HepG2 (cell line): Measurements from ENCODE around the gene KATNBL1. TPM values are rescaled to one million over a fixed set of nuclear protein-coding genes. Genes with fewer than 3 reads are reported as not detected.
A peak's percentile ranks its signal among the peaks of the same experiment; 100 is the strongest.

ENCODE experiments used
- ATAC-seq: fragments of 200-7000 bp; cut with Tn5 transposase; 3 replicates; pipeline ENCODE4 v1.9.1; 2020; ENCODE audit warnings: mild to moderate bottlenecking, moderate library complexity
- BruUV-seq: library from RNA; stranded (reverse); fragments of 400-500 nt; replicated peaks from 2 replicates; lab custom pipeline; 2021; lab: Mats Ljungman, UMichigan
- CTCF ChIA-PET: fragments of 300-600 bp; formaldehyde crosslinking; extraction: SDS; loops from one replicate; lab custom pipeline; 2021; ENCODE audit warnings: low total read pairs, inconsistent platforms, low intra/inter-chr PET ratio; lab: Yijun Ruan, JAX
- POLR2A ChIA-PET: fragments of 350-600 bp; sonication (Branson Sonifier 250); formaldehyde crosslinking; loops from one replicate; lab custom pipeline; 2020; ENCODE audit warnings: antibody characterized with exemption, inconsistent platforms; lab: Yijun Ruan, JAX
- DNase-seq: peaks from one replicate; pipeline ENCODE4 v3.0.0-alpha.2; 2015; ENCODE audit warnings: low spot score
- FAIRE-seq: peaks from 3 replicates; lab custom pipeline; 2011; peaks lifted over from hg19 to GRCh38; lab: Jason Lieb, UNC
- H2AFZ ChIP-seq: one replicate; pipeline ENCODE4 v1.6.1; 2011; ENCODE audit warnings: low read length, inconsistent platforms
- H3K27ac ChIP-seq: fragments of 300-600 bp; 3 replicates; pipeline ENCODE4 v1.8.0; 2011; ENCODE audit warnings: mixed run types, mild to moderate bottlenecking, mixed read lengths, low read length, inconsistent platforms; ENCODE audit not compliant: insufficient read depth; ENCODE audit errors: extremely low read length
- H3K27me3 ChIP-seq, 2 experiments: fragments of 200-600 bp in 1 of 2; 2 replicates in 1 of 2; 3 replicates in 1 of 2; pipeline versions ENCODE4 v1.6.0 to v1.8.0; 2011; ENCODE audit warnings: low read length in 2 of 2, mild to moderate bottlenecking in 2 of 2, moderate library complexity in 2 of 2, inconsistent platforms in 1 of 2; ENCODE audit not compliant: insufficient read depth in 2 of 2, control insufficient read depth in 1 of 2
- H3K36me3 ChIP-seq, 2 experiments: fragments of 200-600 bp in 1 of 2; replicated peaks in 1 of 2; 2 replicates in 1 of 2; 3 replicates in 1 of 2; pipeline versions ENCODE4 v1.5.1 to v1.8.0; 2011; ENCODE audit warnings: low read length in 2 of 2, inconsistent platforms in 1 of 2; ENCODE audit not compliant: insufficient read depth in 2 of 2, control insufficient read depth in 1 of 2
- H3K4me1 ChIP-seq: 2 replicates; pipeline ENCODE4 v1.5.1; 2012; ENCODE audit warnings: low read length, inconsistent platforms; ENCODE audit not compliant: insufficient read depth
- H3K4me2 ChIP-seq: 2 replicates; pipeline ENCODE4 v1.6.0; 2011; ENCODE audit warnings: low read depth, low read length, inconsistent platforms
- H3K4me3 ChIP-seq, 3 experiments: fragments of 200-600 bp in 1 of 3; sonication (generic), shearing (Covaris generic) in 1 of 3; replicated peaks in 1 of 3; 2 replicates each; pipeline ENCODE4 v1.5.1; 2011 to 2016; ENCODE audit warnings: low read length in 3 of 3, inconsistent platforms in 2 of 3, low read depth in 2 of 3, mild to moderate bottlenecking in 2 of 3, control low read depth in 1 of 3, mixed read lengths in 1 of 3; ENCODE audit not compliant: insufficient read depth in 1 of 3
- H3K79me2 ChIP-seq: one replicate; pipeline ENCODE4 v1.6.1; 2011; ENCODE audit warnings: low read length, inconsistent platforms; ENCODE audit not compliant: insufficient read depth
- H3K9ac ChIP-seq: 2 replicates; pipeline ENCODE4 v1.6.0; 2011; ENCODE audit warnings: mild to moderate bottlenecking, low read depth, low read length, inconsistent platforms; ENCODE audit not compliant: insufficient read depth
- H3K9me3 ChIP-seq: 2 replicates; pipeline ENCODE4 v1.5.1; 2012; ENCODE audit warnings: mild to moderate bottlenecking, low read length
- H4K20me1 ChIP-seq: 2 replicates; pipeline ENCODE4 v1.6.0; 2011; ENCODE audit warnings: inconsistent platforms, mild to moderate bottlenecking, low read length, moderate library complexity; ENCODE audit not compliant: insufficient read depth
- HINFP ChIP-seq: sonication (generic); formaldehyde crosslinking; IDR thresholded peaks from 2 replicates; pipeline ENCODE4 v1.4.0; 2020; ENCODE audit warnings: low read depth, mild to moderate bottlenecking, missing genetic modification reagents
- MAFF ChIP-seq: IDR thresholded peaks from 2 replicates; pipeline ENCODE4 v1.6.1; 2011; ENCODE audit warnings: low read depth, low read length, improper control_type of control experiment
- MAFK ChIP-seq, 2 experiments: IDR thresholded peaks in 1 of 2; conservative IDR thresholded peaks in 1 of 2; 2 replicates each; pipeline ENCODE4 v1.6.1; 2011; ENCODE audit warnings: improper control_type of control experiment in 2 of 2, low read length in 2 of 2
- NFE2L2 ChIP-seq: fragments of 150-350 bp; IDR thresholded peaks from 2 replicates; pipeline ENCODE4 v1.6.1; 2014; ENCODE audit warnings: low read length
- SMAD1 ChIP-seq: sonication (generic); formaldehyde crosslinking; IDR thresholded peaks from 2 replicates; pipeline ENCODE4 v1.4.0; 2020; ENCODE audit warnings: missing genetic modification reagents, low read depth, mild to moderate bottlenecking, borderline replicate concordance
- TFDP2 ChIP-seq: sonication (generic); formaldehyde crosslinking; IDR thresholded peaks from 2 replicates; pipeline ENCODE4 v1.4.0; 2020; ENCODE audit warnings: missing genetic modification reagents
- WGBS: methylation state at CpG from one replicate; pipeline ENCODE4 v1.1.6; 2017; ENCODE audit warnings: low lambda C conversion rate; 5-methylcytosine and 5-hydroxymethylcytosine counted together
- in situ Hi-C: cut with HindIII; loops from 2 replicates; pipeline ENCODE4 v1.10.0; 2017; ENCODE audit warnings: low pct_unique_long_range_greater_than_20kb; ENCODE audit not compliant: extremely low pct_ligation_motif_present
- intact Hi-C: fragments of 100-400 bp; cut with micrococcal nuclease; formaldehyde crosslinking; loops from one replicate; pipeline ENCODE4 v1.10.0; 2022; ENCODE audit not compliant: unreplicated experiment
- polyA plus RNA-seq, 8 experiments: library from polyadenylated mRNA; depleted of rRNA in 3 of 8; stranded (reverse) in 7 of 8; unstranded in 1 of 8; fragments of >200 nt; fragmentation: Illumina TruSeq in 4 of 8; extraction: Trizol in 4 of 8; gene quantifications; 2 replicates each; pipeline versions ENCODE4 v1.2.1 to v1.2.3, GENCODE V29; 2011 to 2016; ENCODE audit warnings: low read depth in 4 of 8, missing spikeins in 1 of 8, mixed read lengths in 1 of 8; ENCODE audit not compliant: insufficient read depth in 1 of 8
- total RNA-seq, 5 experiments: library from RNA; depleted of rRNA; stranded (reverse); fragments of >200 nt; fragmentation: Illumina TruSeq; extraction: Trizol; gene quantifications; 2 replicates each; pipeline ENCODE4 v1.2.3, GENCODE V29; 2016; ENCODE audit warnings: low read depth in 1 of 5

The KATNBL1 gene
- total and polyA plus RNA-seq, 2 of the 13 experiments (the other 11 are each of a cell fraction or from before 2014, with no cell fraction given), result 23.4 to 42.8 TPM

- in situ Hi-C loops, result no loop called here
- H3K79me2 ChIP-seq, result no peaks in the 10 kb centered on the region
- no peak overlapping the region for H3K27ac ChIP-seq
- no peak overlapping the region for H3K4me3 ChIP-seq
- no peaks in the 10 kb centered on the region; a peak in 1 of 5 replicates for H3K27me3 ChIP-seq
- no peak for DNase-seq
- no peaks in the 10 kb centered on the region for H3K4me1 ChIP-seq
- ChIA-PET POLR2A (no interaction called here), CTCF (no interaction called here)
- peaks cover 5 to 39% of the 10 kb centered on the region in 2 experiments for H3K36me3 ChIP-seq
- peak; percentile 75 for TF ChIP-seq NFE2L2
- TF ChIP-seq MAFF, result peak; percentile 48
- peak; percentile 53 to 78 for TF ChIP-seq MAFK (conservative IDR thresholded peaks at IDR 0.05 in 1 of 2, IDR thresholded peaks at IDR 0.05 in 1 of 2; ENCODE audit: low read length in 2 of 2)
- no peak for TF ChIP-seq TFDP2
- intact Hi-C loops, result no loop called here
- H3K9ac ChIP-seq, result no peak overlapping the region
- H2AFZ ChIP-seq, result no peak overlapping the region
- H3K9me3 ChIP-seq, result no peaks in the 10 kb centered on the region
- no TSS peak for BruUV-seq
- no peak overlapping the region for H3K4me2 ChIP-seq
- H4K20me1 ChIP-seq, result no peaks in the 10 kb centered on the region
- FAIRE-seq, result no peak
- no peak for ATAC-seq
Measured at GRCh38 chr15:34252545-34252944, 42.6 kb upstream of the KATNBL1 start.

- intact Hi-C loops, result no loop called here
- H3K9ac ChIP-seq, result no peak overlapping the region
- H3K36me3 ChIP-seq, result peaks cover 10 to 37% of the 10 kb centered on the region in 2 experiments
- no peaks in the 10 kb centered on the region; a peak in 1 of 5 replicates for H3K27me3 ChIP-seq
- no peaks in the 10 kb centered on the region for H4K20me1 ChIP-seq
- no peak overlapping the region for H3K4me3 ChIP-seq
- 95% methylated on average over 1 of the region's 1 CpG for WGBS
- POLR2A ChIA-PET, result no interaction called here
- H3K79me2 ChIP-seq, result no peaks in the 10 kb centered on the region
- DNase-seq (no peak), ATAC-seq (no peak), FAIRE-seq (no peak)
- CTCF ChIA-PET, result no interaction called here
- no peak overlapping the region for H2AFZ ChIP-seq
- no peaks in the 10 kb centered on the region for H3K4me1 ChIP-seq
- no peak overlapping the region for H3K27ac ChIP-seq
- peak; percentile 22 to 54; a peak in 2 of 4 replicates for TF ChIP-seq MAFK (conservative IDR thresholded peaks at IDR 0.05 in 1 of 2, IDR thresholded peaks at IDR 0.05 in 1 of 2; ENCODE audit: low read length in 2 of 2)
- no peak for TF ChIP-seq HINFP (CRISPR knock-in tag)
- no peak for TF ChIP-seq SMAD1
- TF ChIP-seq NFE2L2, result peak; percentile 82
- no TSS peak for BruUV-seq
- H3K9me3 ChIP-seq, result no peaks in the 10 kb centered on the region
- no peak overlapping the region for H3K4me2 ChIP-seq
- in situ Hi-C loops, result loop anchor here (25.0 kb wide), 1 partner anchor 339 kb away; the partner anchor contains the start of gene GOLGA8B
Measured at GRCh38 chr15:34248190-34248589, 38.3 kb upstream of the KATNBL1 start.
